NCI-H2107 treated with DMSO at 0.1 percent for 48 hours (cell line): ENCODE data around the gene RNLS.

Experiments used
- DNase-seq: peaks from one replicate; lab custom pipeline; 2025; ENCODE audit not compliant: unreplicated experiment; lab: John Stamatoyannopoulos, UW

The RNLS gene

GRCh38 chr10:88237896-88238614 lies 345.1 kb downstream of the RNLS start:
- no peak for DNase-seq

- DNase-seq = no peak
These were observed 346.9 kb downstream of the RNLS start for GRCh38 chr10:88236121-88236743.

- DNase-seq = no peak
These were observed 348.8 kb downstream of the RNLS start for GRCh38 chr10:88234297-88234696.

DNA sequence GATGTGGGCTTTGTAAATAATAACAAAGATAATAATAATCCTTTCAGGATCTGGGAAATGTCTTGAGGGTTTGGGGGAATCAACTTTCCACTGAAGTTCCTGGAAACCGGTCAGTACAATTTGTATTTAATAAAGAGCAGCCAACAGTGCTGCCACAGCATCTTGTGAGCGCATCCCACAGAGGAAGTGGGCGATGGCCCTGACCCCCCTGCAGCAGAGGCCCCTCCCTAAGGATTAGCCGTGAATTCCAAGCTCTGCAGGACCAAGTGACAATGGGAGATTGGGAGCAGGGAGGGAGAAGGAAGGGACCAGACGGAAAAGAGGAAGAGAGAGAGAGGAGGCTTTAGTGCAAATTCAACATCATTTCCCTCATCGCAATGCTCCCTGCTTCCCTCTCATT lies 349.2 kb downstream of the RNLS start:
- DNase-seq = no peak

GRCh38 chr10:88232983-88233543 lies 350.1 kb downstream of the RNLS start:
- DNase-seq = no peak

- DNase-seq = no peak
These were observed 350.9 kb downstream of the RNLS start for GRCh38 chr10:88232029-88232895.

DNA sequence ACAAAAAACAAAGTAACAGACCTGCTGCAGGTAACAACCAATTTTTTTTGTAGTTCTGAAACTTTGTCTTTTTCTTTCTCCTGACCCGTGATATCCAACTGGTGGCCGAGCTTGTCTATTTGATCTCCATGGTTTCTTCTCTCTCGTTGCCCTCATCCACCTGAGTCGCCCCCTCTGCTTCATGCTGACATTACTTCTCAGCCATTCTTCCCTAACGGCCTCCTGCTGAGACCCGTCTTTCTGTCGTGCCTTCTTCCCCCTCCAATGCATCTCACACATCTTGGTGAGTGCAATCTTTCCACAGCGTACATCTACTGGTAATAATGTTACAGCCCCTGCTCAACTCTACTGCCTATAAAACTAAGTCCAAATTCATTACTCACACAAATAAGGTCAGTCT lies 352.9 kb downstream of the RNLS start:
- no peak for DNase-seq

- DNase-seq = no peak
These were observed 355.0 kb downstream of the RNLS start for GRCh38 chr10:88228130-88228529.

- DNase-seq = no peak
These were observed 355.6 kb downstream of the RNLS start for GRCh38 chr10:88227342-88228018.

GRCh38 chr10:88226891-88227290 lies 356.2 kb downstream of the RNLS start:
- no peak for DNase-seq

DNA sequence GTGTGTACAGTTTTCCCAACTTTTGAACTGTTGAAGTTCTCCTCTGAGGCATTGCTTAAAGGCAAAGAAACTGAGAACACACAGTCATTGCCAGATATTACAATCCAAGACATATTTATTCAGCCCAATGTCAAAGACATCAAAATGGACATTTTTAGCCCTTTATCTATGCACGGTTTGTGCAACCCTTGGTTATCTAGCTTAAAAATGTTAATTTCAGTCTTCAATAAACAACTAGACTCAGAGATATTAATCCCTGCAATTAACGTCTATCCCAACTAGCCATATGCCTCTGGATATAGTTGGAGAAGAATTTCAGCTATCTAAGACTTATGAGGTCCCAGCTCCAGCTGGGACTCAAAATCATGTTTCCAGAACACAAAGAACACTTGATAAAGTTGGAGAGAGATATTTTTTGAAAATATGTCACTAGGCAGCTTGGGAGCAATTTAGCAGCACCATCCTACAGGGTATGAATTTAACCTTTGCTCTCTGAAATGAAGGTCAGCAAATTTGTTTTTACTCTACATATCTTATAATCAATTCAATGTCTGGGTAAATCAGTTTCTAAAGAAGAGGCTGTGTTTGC lies 357.0 kb downstream of the RNLS start:
- no peak for DNase-seq
